ENCODE data around the gene C1orf115.

- TF ChIP-seq CTCF (IDR thresholded peaks at IDR 0.05) (no peak), POLR2A (IDR thresholded peaks at IDR 0.05) (no peak)
These were observed 56.7 kb downstream of the C1orf115 start for GRCh38 chr1:220746851-220747250.
